HL-60 (cell line): ENCODE measurements around the gene PCDHGA1.

Experiments used
- GABPA ChIP-seq: IDR thresholded peaks from 2 replicates; pipeline ENCODE4 v1.6.1; 2012; ENCODE audit warnings: low read depth
- POLR2AphosphoS5 ChIP-seq: IDR thresholded peaks from 2 replicates; pipeline ENCODE4 v1.6.1; 2012; ENCODE audit warnings: low read depth
- REST ChIP-seq: IDR thresholded peaks from 2 replicates; pipeline ENCODE4 v1.6.1; 2012; ENCODE audit warnings: low read depth; ENCODE audit not compliant: insufficient replicate concordance
- TF ChIP-seq, protein P1 (sequence below): IDR thresholded peaks from one replicate; pipeline ENCODE4 v1.5.1; 2011; ENCODE audit warnings: low read length, control low read depth, inconsistent platforms; ENCODE audit not compliant: insufficient read depth

GRCh38 chr5:141441571-141442170, 111.4 kb downstream of the PCDHGA1 start:
- TF ChIP-seq, protein P1, sequence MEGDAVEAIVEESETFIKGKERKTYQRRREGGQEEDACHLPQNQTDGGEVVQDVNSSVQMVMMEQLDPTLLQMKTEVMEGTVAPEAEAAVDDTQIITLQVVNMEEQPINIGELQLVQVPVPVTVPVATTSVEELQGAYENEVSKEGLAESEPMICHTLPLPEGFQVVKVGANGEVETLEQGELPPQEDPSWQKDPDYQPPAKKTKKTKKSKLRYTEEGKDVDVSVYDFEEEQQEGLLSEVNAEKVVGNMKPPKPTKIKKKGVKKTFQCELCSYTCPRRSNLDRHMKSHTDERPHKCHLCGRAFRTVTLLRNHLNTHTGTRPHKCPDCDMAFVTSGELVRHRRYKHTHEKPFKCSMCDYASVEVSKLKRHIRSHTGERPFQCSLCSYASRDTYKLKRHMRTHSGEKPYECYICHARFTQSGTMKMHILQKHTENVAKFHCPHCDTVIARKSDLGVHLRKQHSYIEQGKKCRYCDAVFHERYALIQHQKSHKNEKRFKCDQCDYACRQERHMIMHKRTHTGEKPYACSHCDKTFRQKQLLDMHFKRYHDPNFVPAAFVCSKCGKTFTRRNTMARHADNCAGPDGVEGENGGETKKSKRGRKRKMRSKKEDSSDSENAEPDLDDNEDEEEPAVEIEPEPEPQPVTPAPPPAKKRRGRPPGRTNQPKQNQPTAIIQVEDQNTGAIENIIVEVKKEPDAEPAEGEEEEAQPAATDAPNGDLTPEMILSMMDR: no peak
- no peak for TF ChIP-seq GABPA
- TF ChIP-seq POLR2AphosphoS5: no peak
- TF ChIP-seq REST: no peak
